ENCODE data around the gene ITCH.

- TF ChIP-seq CTCF (IDR thresholded peaks at IDR 0.05) = no peak
- TF ChIP-seq EP300 (IDR thresholded peaks at IDR 0.05) = no peak
- no peak for TF ChIP-seq POLR2A (IDR thresholded peaks at IDR 0.05; ENCODE audit: low read depth)
Observed at GRCh38 chr20:34525709-34526416, 162.8 kb downstream of the ITCH start.
